T-cell (primary cell): Measurements from ENCODE around the gene MLXIPL. TPM values are rescaled to one million over a fixed set of nuclear protein-coding genes. Genes with fewer than 3 reads are reported as not detected.

Source experiments
- ATAC-seq, 4 experiments: fragments of 200-7000 bp in 3 of 4; fragments of 150-1000 bp in 1 of 4; cut with Tn5 transposase; replicated peaks in 1 of 4; 1 replicate in 3 of 4; 2 replicates in 1 of 4; pipeline ENCODE4 v1.10.0; 2021; ENCODE audit warnings: moderate library complexity in 3 of 4, mild to moderate bottlenecking in 2 of 4, moderate number of reproducible peaks in 1 of 4
- CTCF ChIA-PET, 2 donors: fragments of 300-600 bp; sonication (Branson Sonifier 250); formaldehyde crosslinking; loops; one replicate each; lab custom pipeline; 2022; ENCODE audit warnings: antibody characterized with exemption in 2 of 2; lab: Charles Lee
- POLR2A ChIA-PET, 2 donors: fragments of 300-600 bp; sonication (Branson Sonifier 250); formaldehyde crosslinking; loops; one replicate each; lab custom pipeline; 2022; ENCODE audit warnings: antibody characterized with exemption in 2 of 2; lab: Charles Lee
- DNase-seq, 35 experiments: peaks; one replicate each; pipeline versions ENCODE4 v3.0.0 to v3.0.0-alpha.2; 2013 to 2023
- H3K27ac ChIP-seq: one replicate; pipeline ENCODE4 v1.5.1; 2013; ENCODE audit warnings: low read length
- H3K27me3 ChIP-seq, 2 experiments: replicated peaks in 1 of 2; 1 replicate in 1 of 2; 2 replicates in 1 of 2; pipeline versions ENCODE4 v1.6.1 to v1.7.0; 2013; ENCODE audit warnings: low read length in 1 of 2, mixed read lengths in 1 of 2; ENCODE audit not compliant: control insufficient read depth in 2 of 2, insufficient read depth in 2 of 2; ENCODE audit errors: extremely low read depth in 1 of 2
- H3K36me3 ChIP-seq, 2 donors: 1 replicate in 1 of 2; 2 replicates in 1 of 2; pipeline versions ENCODE4 v1.6.1 to v1.7.0; 2013; ENCODE audit warnings: low read length in 1 of 2; ENCODE audit not compliant: control insufficient read depth in 2 of 2, insufficient read depth in 1 of 2; ENCODE audit errors: extremely low read depth in 1 of 2
- H3K4me1 ChIP-seq, 2 experiments: 1 replicate in 1 of 2; 2 replicates in 1 of 2; pipeline versions ENCODE4 v1.6.1 to v1.7.0; 2013; ENCODE audit warnings: low read length in 2 of 2, mixed read lengths in 1 of 2; ENCODE audit not compliant: insufficient read depth in 2 of 2, control insufficient read depth in 1 of 2; ENCODE audit errors: extremely low read depth in 1 of 2
- H3K4me3 ChIP-seq, 2 donors: 1 replicate in 1 of 2; 2 replicates in 1 of 2; pipeline versions ENCODE4 v1.5.1 to v1.7.0; 2013; ENCODE audit warnings: mild to moderate bottlenecking in 2 of 2, low read length in 1 of 2, moderate library complexity in 1 of 2; ENCODE audit not compliant: control insufficient read depth in 1 of 2; ENCODE audit errors: extremely low read depth in 1 of 2
- H3K9me3 ChIP-seq: 2 replicates; pipeline ENCODE4 v1.7.0; 2013
- H3K27ac Mint-ChIP-seq, 2 donors: one replicate each; pipeline ENCODE4 v1.8.0; 2020 to 2021; ENCODE audit warnings: mild to moderate bottlenecking in 2 of 2, mixed read lengths in 2 of 2
- H3K27me3 Mint-ChIP-seq, 2 donors: one replicate each; pipeline ENCODE4 v1.8.0; 2021 to 2022; ENCODE audit warnings: mixed read lengths in 2 of 2
- H3K36me3 Mint-ChIP-seq: one replicate; pipeline ENCODE4 v1.8.0; 2021; ENCODE audit warnings: mixed read lengths
- H3K4me1 Mint-ChIP-seq, 3 donors: one replicate each; pipeline ENCODE4 v1.8.0; 2020 to 2022; ENCODE audit warnings: mixed read lengths in 3 of 3, mild to moderate bottlenecking in 1 of 3
- H3K4me3 Mint-ChIP-seq, 3 donors: one replicate each; pipeline ENCODE4 v1.8.0; 2020 to 2022; ENCODE audit warnings: mild to moderate bottlenecking in 3 of 3, mixed read lengths in 3 of 3, moderate library complexity in 3 of 3
- H3K9me3 Mint-ChIP-seq, 3 donors: one replicate each; pipeline ENCODE4 v1.8.0; 2020 to 2022; ENCODE audit warnings: mixed read lengths in 3 of 3
- WGBS: methylation state at CpG from one replicate; pipeline ENCODE4 v1.1.5; 2013; ENCODE audit warnings: missing lambda C conversion rate; ENCODE audit not compliant: insufficient coverage; 5-methylcytosine and 5-hydroxymethylcytosine counted together
- total RNA-seq, 35 experiments: library from RNA in 6 of 35; stranded (reverse) in 6 of 35; fragments of 120-200 nt in 1 of 35; gene quantifications; one replicate each; pipeline versions ENCODE4 v1.2.1 to v1.2.4 and lab custom pipeline; 2013 to 2026

Gene MLXIPL
- total RNA-seq, 5 donors from 2014 or later (not counting 1 experiment from before 2014, with no cell fraction given), result 0.30 to 0.95 (median 0.58) TPM; not detected in 2

DNA sequence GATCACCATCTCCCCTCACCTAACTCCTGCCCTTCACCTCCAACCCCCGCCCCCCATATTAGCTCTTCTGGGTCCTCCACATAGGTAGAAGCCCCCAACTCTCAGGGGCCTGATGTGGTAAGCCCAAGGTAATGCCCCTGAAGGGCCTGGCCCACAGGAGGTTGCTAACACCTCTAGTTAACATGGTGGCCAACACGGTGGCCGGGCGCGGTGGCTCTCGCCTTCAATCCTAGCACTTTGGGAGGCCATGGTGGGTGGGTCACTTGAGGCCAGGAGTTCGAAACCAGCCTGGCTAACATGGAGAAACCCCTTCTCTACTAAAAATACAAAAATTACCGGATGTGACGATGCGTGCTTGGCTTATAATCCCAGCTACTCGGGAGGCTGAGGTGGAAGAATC lies 954 bp upstream of the MLXIPL start:
- peaks cover 10 to 77% of the 10 kb centered on the region in 2 experiments for H3K27me3 ChIP-seq
- POLR2A ChIA-PET, result interaction anchor here in 1 of 2 donors (0.5 kb wide), 1 partner anchor 127 kb away, joined by 7 read pairs; no protein-coding TSS in a partner anchor
- no peak overlapping the region for H3K4me3 ChIP-seq
- H3K27ac Mint-ChIP-seq, result no peak overlapping the region
- CTCF ChIA-PET, result no interaction called here
- DNase-seq, result no peak
- H3K4me1 Mint-ChIP-seq, result peaks cover 4 to 13% (median 8%) of the 10 kb centered on the region in 3 donors
- H3K9me3 ChIP-seq, result no peaks in the 10 kb centered on the region
- H3K27ac ChIP-seq, result no peak overlapping the region
- ATAC-seq, result no peak
- peaks cover 46 to 65% of the 10 kb centered on the region in 2 donors for H3K27me3 Mint-ChIP-seq
- no peaks in the 10 kb centered on the region for H3K9me3 Mint-ChIP-seq
- H3K4me3 Mint-ChIP-seq, result no peak overlapping the region
- peaks cover 0 to 20% of the 10 kb centered on the region in 2 experiments for H3K4me1 ChIP-seq
- 100% methylated on average over 5 of the region's 11 CpGs for WGBS
- H3K36me3 ChIP-seq, result no peaks in the 10 kb centered on the region
- H3K36me3 Mint-ChIP-seq, result no peaks in the 10 kb centered on the region

DNA sequence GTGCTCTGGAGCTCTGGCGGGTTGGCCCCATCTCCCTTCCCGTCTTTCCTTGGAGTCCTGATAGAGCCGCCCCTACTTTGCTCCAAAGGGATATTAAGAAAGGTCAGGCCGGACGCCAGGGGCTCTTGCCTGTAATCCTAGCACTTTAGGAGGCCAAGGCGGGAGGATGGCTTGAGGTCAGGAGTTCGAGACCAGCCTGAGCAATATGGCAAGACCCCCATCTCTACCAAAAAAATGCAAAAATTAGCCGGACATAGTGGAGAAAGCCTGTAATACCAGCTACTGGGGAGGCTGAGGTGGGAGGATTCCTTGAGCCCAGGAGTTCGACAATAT lies 313 bp upstream of the MLXIPL start:
- ChIA-PET POLR2A (interaction anchor here in 1 of 2 donors (0.6 kb wide), 1 partner anchor 74 kb away, joined by 3 read pairs; no protein-coding TSS in a partner anchor), CTCF (no interaction called here)
- Histone ChIP-seq H3K36me3 (no peaks in the 10 kb centered on the region), H3K27me3 (peaks cover 10 to 80% of the 10 kb centered on the region in 2 experiments), H3K27ac (no peak overlapping the region), H3K9me3 (no peaks in the 10 kb centered on the region), H3K4me1 (peaks cover 0 to 20% of the 10 kb centered on the region in 2 experiments), H3K4me3 (no peak overlapping the region)
- Mint-ChIP-seq H3K9me3 (no peaks in the 10 kb centered on the region), H3K27me3 (peaks cover 46 to 71% of the 10 kb centered on the region in 2 donors), H3K4me3 (peak overlapping the region; percentile 21 to 62 (median 24)), H3K4me1 (peaks cover 4 to 13% (median 8%) of the 10 kb centered on the region in 3 donors), H3K36me3 (no peaks in the 10 kb centered on the region), H3K27ac (no peak overlapping the region)
- DNase-seq (no peak), ATAC-seq (no peak)
- no CpG with 5 or more reads among the region's 9 CpGs for WGBS

DNA sequence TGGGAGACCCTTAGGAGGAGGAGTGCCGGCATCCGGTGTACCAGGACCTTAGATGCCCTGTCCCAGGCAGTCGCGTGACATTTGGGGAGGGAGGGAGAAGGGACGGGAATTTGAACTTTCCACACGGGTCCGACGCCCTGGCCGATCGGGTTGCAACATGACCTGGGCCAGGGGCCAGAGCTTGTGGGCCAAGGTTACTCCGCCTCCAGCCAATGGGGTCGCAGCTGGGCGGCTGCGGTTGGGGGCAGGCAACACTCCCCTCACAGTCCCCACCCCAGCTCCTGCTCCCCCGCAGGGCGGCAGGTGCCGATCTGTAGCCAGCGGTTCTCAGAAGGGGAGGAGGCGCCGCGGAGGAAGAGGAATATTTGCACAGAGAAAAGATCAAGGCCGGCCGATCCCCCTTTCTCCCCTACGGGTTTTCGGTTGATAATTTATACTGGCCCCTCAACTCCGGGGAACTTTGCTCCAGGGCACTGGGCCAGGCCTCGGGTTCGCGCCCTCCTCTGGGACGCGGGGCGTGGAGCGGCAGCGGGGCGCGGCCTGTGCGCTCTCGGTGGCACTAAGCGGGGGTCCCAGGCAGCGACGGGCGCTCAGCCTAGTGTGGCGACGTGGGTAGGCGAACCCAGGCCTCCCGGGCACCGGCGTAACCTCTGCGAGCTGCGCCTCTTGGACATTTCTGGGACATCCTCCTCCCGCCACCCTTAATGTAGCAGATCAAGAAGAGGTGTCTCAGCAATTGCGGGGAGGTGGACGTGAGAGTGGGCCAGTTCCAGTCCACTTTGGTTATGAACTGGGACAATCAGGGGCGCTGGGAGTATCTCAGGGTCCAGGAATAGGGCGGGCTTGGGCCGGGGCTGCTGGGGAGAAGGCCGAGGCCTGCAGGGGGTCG lies 1.2 kb downstream of the MLXIPL start:
- Mint-ChIP-seq H3K27me3 (peaks cover 38 to 65% of the 10 kb centered on the region in 2 donors), H3K36me3 (no peaks in the 10 kb centered on the region), H3K27ac (no peak overlapping the region), H3K9me3 (no peaks in the 10 kb centered on the region), H3K4me3 (peak overlapping the region; percentile 35 to 62 (median 41)), H3K4me1 (peaks cover 4 to 13% (median 8%) of the 10 kb centered on the region in 3 donors)
- CTCF ChIA-PET, result interaction anchor here in 1 of 2 donors (0.6 kb wide), 1 partner anchor 111 kb away, joined by 3 read pairs; no protein-coding TSS in a partner anchor
- DNase-seq (no peak), ATAC-seq (peak in 1 of 4 experiments; percentile 21)
- peaks cover 3 to 71% of the 10 kb centered on the region in 2 experiments for H3K27me3 ChIP-seq
- WGBS, result 7% methylated on average over 36 of the region's 58 CpGs
- POLR2A ChIA-PET, result no interaction called here
- H3K27ac ChIP-seq, result no peak overlapping the region
- H3K4me1 ChIP-seq, result peaks cover 0 to 20% of the 10 kb centered on the region in 2 experiments
- H3K4me3 ChIP-seq, result peak overlapping the region in 1 of 2 donors; percentile 44
- H3K9me3 ChIP-seq, result no peaks in the 10 kb centered on the region
- no peaks in the 10 kb centered on the region for H3K36me3 ChIP-seq

DNA sequence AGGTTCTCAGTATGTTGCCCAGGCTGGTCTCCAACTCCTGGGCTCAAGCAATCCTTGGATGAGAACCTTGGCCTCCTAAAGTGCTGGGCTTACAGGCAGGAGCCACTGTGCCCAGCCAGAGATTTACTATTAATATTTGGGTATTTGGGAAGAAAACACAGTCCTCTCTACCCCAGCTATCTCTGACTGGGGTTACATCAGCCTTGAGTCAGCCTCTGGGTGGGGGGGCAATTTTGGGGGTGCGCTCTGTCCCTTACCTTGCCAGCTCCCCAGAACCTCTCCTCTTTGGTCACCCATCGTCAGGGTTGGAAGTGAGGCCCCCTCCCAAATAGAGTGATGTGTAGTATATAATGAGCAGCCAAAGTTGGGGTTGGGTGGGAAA lies 1.8 kb downstream of the MLXIPL start:
- no peaks in the 10 kb centered on the region for H3K9me3 Mint-ChIP-seq
- Histone ChIP-seq H3K9me3 (no peaks in the 10 kb centered on the region), H3K36me3 (no peaks in the 10 kb centered on the region), H3K4me3 (no peak overlapping the region), H3K27me3 (peaks cover 3 to 67% of the 10 kb centered on the region in 2 experiments), H3K4me1 (peaks cover 0 to 20% of the 10 kb centered on the region in 2 experiments), H3K27ac (no peak overlapping the region)
- peaks cover 32 to 59% of the 10 kb centered on the region in 2 donors for H3K27me3 Mint-ChIP-seq
- no peak for ATAC-seq
- no CpG with 5 or more reads among the region's 2 CpGs for WGBS
- H3K36me3 Mint-ChIP-seq, result no peaks in the 10 kb centered on the region
- DNase-seq, result no peak
- CTCF ChIA-PET, result interaction anchor here in 1 of 2 donors (0.6 to 0.7 kb wide), 3 partner anchors 42 to 112 kb away, joined by 3 to 5 read pairs (median 3); no protein-coding TSS in a partner anchor
- POLR2A ChIA-PET, result interaction anchor here in 1 of 2 donors (0.6 kb wide), 1 partner anchor 117 kb away, joined by 11 read pairs; no protein-coding TSS in a partner anchor
- H3K4me3 Mint-ChIP-seq, result peak overlapping the region in 1 of 3 donors; percentile 62
- H3K4me1 Mint-ChIP-seq, result peaks cover 4 to 13% (median 8%) of the 10 kb centered on the region in 3 donors
- H3K27ac Mint-ChIP-seq, result no peak overlapping the region

DNA sequence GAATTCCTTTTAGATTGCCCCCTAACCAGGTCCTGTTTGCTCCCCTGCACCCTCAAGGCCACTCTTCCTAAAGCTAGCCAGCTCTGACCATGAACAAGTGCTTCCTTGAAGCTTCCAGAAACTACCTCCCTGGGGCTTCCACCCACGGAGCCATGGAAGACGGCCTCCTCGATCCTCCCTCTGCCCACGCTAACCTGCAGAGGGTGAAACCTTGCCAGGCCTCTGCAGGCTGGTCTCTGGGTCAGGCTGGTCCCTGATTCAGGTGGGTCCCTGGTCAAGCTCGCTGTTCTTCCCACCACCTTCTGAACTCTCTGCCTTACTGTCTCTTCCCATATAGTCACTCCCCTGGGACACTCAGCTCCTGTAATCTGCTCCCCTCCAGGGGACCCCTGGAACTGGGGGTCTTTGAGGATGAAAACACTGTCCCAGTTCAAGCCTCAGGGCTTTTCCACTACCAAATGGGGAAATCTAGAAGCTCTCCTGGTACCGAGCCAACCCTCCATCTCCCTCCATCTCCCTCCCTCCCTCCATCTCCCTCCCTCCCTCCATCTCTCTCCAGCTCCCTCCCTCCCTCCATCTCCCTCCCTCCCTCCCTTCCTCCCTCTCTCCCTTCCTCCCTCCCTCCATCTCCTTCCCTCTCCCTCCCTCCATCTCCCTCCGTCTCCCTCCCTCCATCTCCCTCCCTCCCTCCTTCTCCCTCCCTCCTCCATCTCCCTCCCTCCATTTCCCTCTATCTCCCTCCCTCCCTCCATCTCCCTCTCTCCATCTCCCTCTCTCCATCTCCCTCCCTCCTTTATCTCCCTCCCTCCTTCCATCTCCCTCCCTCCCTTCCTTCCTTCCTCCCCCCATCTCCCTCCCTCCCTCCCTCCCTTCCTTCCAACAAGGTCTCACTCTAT lies 2.9 kb downstream of the MLXIPL start:
- 53% methylated on average over 5 of the region's 7 CpGs for WGBS
- DNase-seq (no peak), ATAC-seq (no peak)
- Mint-ChIP-seq H3K4me1 (peaks cover 4 to 13% (median 8%) of the 10 kb centered on the region in 3 donors), H3K27ac (no peak overlapping the region), H3K4me3 (no peak overlapping the region), H3K27me3 (peaks cover 30 to 48% of the 10 kb centered on the region in 2 donors), H3K36me3 (no peaks in the 10 kb centered on the region), H3K9me3 (no peaks in the 10 kb centered on the region)
- ChIA-PET CTCF (interaction anchor here in 1 of 2 donors (0.7 kb wide), 1 partner anchor 81 kb away, joined by 5 read pairs; no protein-coding TSS in a partner anchor), POLR2A (interaction anchor here (0.6 to 0.7 kb wide), 2 partner anchors 98 to 129 kb away, joined by 3 to 4 read pairs; partner anchors contain the start of gene STX1A (in 1 of the 2))
- Histone ChIP-seq H3K27ac (no peak overlapping the region), H3K4me1 (peaks cover 0 to 20% of the 10 kb centered on the region in 2 experiments), H3K9me3 (no peaks in the 10 kb centered on the region), H3K4me3 (no peak overlapping the region), H3K27me3 (peaks cover 2 to 61% of the 10 kb centered on the region in 2 experiments), H3K36me3 (no peaks in the 10 kb centered on the region)
